ENCODE results near the gene PCBP3.

The PCBP3 gene

DNA sequence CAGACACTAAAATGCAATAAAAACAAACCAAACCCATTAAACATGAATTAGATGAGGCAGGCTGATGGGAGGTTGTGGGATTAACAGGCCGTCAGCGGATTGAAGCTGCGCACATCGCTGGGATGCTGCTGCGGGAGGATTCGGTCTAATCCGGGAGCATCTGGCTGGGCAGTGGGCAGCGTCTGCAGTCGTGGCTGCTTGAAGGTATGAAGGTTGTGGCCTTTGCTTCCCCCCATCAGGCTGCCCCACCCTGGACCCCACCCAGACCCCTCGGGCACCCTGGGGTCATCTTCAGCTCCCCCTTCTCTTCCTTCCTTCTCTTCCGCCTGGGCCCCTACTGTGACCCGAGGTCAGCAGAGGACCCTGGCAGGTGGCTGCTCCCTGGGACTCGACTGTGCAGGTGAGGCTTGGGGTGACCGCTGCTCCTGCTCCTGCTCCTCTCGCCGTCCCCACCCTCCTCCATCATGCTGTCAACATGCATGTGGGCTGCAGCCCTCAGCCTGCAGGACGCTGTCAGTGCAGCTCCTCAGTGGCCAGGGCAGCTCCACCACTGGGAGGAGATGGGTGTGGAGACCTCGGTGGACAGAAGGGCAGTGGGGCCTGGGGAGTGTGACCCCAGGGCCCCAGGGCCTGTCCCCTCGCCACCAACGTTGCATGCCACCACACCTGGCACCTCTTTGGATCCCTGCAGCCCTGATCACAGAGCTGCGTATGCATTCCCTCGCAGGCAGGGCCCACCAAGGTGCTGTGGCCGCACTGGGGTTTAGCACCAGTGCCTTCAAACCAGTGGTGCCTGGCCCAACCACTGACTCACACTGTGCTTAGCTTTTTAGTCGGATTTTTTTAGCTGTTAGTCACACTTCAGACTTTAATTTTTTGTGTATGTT is 225.8 kb downstream of the PCBP3 start:
- Histone ChIP-seq H3K9me3 (ENCODE audit: low read length) (no peaks in the 10 kb centered on the region), H2AFZ (ENCODE audit: low read depth, low read length) (no peak overlapping the region), H3K27me3 (ENCODE audit: insufficient read depth, low read length) (no peaks in the 10 kb centered on the region), H3K4me1 (ENCODE audit: insufficient read depth, low read length) (no peaks in the 10 kb centered on the region), H3K4me3 (ENCODE audit: low read length) (no peak overlapping the region), H3K36me3 (ENCODE audit: insufficient read depth, low read length) (no peaks in the 10 kb centered on the region)

DNA sequence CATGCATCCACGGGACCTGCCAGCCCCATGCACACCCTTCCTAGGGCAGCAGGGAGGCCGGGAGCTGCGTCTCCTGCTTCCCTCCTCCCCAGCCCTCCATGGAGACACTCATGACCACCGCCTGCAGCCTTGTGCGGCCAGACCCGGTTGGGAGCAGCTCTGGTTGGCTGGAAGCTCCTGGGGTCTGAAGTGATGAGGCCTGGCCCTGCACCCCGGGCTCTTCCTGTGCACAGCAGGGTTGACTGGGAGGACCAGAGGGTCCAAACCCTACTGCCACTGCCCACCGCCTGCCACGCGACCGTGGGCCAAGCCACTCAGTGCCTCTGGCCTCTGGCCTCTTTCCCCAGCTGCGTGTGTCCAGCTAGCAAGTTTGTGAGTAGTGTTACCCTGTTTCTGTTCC is 226.9 kb downstream of the PCBP3 start:
- no peaks in the 10 kb centered on the region for H3K36me3 ChIP-seq (ENCODE audit: insufficient read depth, low read length)
- H3K4me3 ChIP-seq (ENCODE audit: low read length): no peak overlapping the region
- no peak overlapping the region for H2AFZ ChIP-seq (ENCODE audit: low read depth, low read length)
- H3K4me1 ChIP-seq (ENCODE audit: insufficient read depth, low read length): peaks cover 3% of the 10 kb centered on the region
- no peaks in the 10 kb centered on the region for H3K9me3 ChIP-seq (ENCODE audit: low read length)
- H3K27me3 ChIP-seq (ENCODE audit: insufficient read depth, low read length): no peaks in the 10 kb centered on the region

- Histone ChIP-seq H3K4me1 (ENCODE audit: insufficient read depth, low read length) (peaks cover 9% of the 10 kb centered on the region), H2AFZ (ENCODE audit: low read depth, low read length) (no peak overlapping the region), H3K36me3 (ENCODE audit: insufficient read depth, low read length) (no peaks in the 10 kb centered on the region), H3K27me3 (ENCODE audit: insufficient read depth, low read length) (no peaks in the 10 kb centered on the region), H3K9me3 (ENCODE audit: low read length) (no peaks in the 10 kb centered on the region), H3K4me3 (ENCODE audit: low read length) (no peak overlapping the region)
Observed at GRCh38 chr21:45870851-45871615, 227.5 kb downstream of the PCBP3 start.

DNA sequence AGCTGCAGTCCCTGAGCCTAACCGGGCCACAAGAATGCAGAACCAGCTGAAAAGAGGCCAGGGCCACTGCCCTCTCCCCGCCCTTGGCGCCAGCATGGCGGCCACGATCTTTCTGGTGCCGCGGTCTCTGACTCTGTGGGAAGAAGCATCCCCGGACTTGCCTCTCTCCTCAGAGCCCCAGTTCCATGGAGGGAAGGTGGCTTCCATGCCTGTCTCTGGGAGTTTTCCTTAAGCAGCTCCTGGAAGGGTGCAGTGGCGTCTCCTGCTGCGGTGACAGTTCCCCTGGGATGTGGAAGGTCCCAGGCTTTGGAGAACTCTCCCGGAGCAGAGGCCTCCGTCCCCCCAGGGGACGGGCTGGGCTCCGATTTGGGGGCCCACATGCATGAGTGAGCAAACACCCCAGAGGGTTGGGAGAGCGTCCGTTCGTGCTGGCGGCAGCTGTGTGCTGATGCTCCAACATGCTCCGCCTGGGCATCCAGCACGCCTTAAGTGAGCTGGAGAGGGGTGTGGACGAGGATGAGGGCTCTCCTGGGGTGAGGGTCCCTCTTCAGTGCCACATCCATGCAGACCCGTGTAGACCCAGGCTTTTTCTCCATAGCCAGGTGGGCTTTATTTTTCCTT is 228.2 kb downstream of the PCBP3 start:
- Histone ChIP-seq H3K4me1 (ENCODE audit: insufficient read depth, low read length) (peaks cover 14% of the 10 kb centered on the region), H2AFZ (ENCODE audit: low read depth, low read length) (no peak overlapping the region), H3K36me3 (ENCODE audit: insufficient read depth, low read length) (no peaks in the 10 kb centered on the region), H3K27me3 (ENCODE audit: insufficient read depth, low read length) (no peaks in the 10 kb centered on the region), H3K4me3 (ENCODE audit: low read length) (no peak overlapping the region), H3K9me3 (ENCODE audit: low read length) (no peaks in the 10 kb centered on the region)

- no peaks in the 10 kb centered on the region for H3K36me3 ChIP-seq (ENCODE audit: insufficient read depth, low read length)
- H2AFZ ChIP-seq (ENCODE audit: low read depth, low read length): no peak overlapping the region
- H3K27me3 ChIP-seq (ENCODE audit: insufficient read depth, low read length): no peaks in the 10 kb centered on the region
- peaks cover 18% of the 10 kb centered on the region for H3K4me1 ChIP-seq (ENCODE audit: insufficient read depth, low read length)
- no peak overlapping the region for H3K4me3 ChIP-seq (ENCODE audit: low read length)
- no peaks in the 10 kb centered on the region for H3K9me3 ChIP-seq (ENCODE audit: low read length)
Observed at GRCh38 chr21:45872471-45872870, 228.9 kb downstream of the PCBP3 start.

- Histone ChIP-seq H2AFZ (ENCODE audit: low read depth, low read length) (no peak overlapping the region), H3K4me3 (ENCODE audit: low read length) (no peak overlapping the region), H3K4me1 (ENCODE audit: insufficient read depth, low read length) (peaks cover 18% of the 10 kb centered on the region), H3K27me3 (ENCODE audit: insufficient read depth, low read length) (peaks cover 2% of the 10 kb centered on the region), H3K9me3 (ENCODE audit: low read length) (no peaks in the 10 kb centered on the region), H3K36me3 (ENCODE audit: insufficient read depth, low read length) (no peaks in the 10 kb centered on the region)
Observed at GRCh38 chr21:45872902-45873301, 229.4 kb downstream of the PCBP3 start.

DNA sequence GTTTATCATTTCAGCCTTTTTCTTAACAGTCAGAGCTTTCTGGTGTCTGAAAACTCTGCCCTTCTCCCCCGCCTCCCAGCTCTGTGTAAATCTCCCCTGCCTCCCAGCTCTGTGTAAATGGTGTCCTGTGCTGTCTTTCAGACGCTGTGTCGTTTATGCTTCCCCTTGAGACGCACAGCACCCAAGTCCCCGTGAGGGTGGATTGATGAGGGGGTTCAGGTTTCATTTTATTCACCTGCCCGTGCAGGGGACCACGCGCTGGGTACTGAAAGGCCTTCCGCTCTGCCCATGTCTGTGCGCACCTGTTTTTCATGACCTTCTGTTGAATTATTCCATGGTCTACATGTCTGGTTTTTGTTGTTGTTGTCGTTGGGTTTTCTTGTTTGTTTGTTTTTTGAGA is 229.9 kb downstream of the PCBP3 start:
- Histone ChIP-seq H3K4me1 (ENCODE audit: insufficient read depth, low read length) (peaks cover 18% of the 10 kb centered on the region), H3K4me3 (ENCODE audit: low read length) (no peak overlapping the region), H3K9me3 (ENCODE audit: low read length) (no peaks in the 10 kb centered on the region), H3K27me3 (ENCODE audit: insufficient read depth, low read length) (peaks cover 3% of the 10 kb centered on the region), H3K36me3 (ENCODE audit: insufficient read depth, low read length) (no peaks in the 10 kb centered on the region), H2AFZ (ENCODE audit: low read depth, low read length) (no peak overlapping the region)

DNA sequence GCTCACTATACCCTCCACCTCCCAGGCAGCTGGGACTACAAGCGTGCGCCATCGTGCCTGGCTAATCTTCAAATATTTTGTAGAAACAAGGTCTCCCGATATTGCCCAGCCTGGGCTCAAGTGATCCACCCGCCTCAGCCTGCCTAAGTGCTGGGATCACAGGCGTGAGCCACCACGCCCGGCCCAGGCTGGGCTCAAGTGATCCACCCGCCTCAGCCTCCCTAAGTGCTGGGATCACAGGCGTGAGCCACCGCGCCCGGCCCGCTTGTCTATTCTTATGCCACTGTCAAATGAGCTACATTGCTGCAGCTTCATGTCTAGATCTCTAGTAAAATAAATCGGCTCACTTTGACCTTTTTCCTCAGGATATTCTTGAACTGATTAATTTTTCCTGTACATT is 230.3 kb downstream of the PCBP3 start:
- no peak overlapping the region for H2AFZ ChIP-seq (ENCODE audit: low read depth, low read length)
- peaks cover 3% of the 10 kb centered on the region for H3K27me3 ChIP-seq (ENCODE audit: insufficient read depth, low read length)
- H3K4me1 ChIP-seq (ENCODE audit: insufficient read depth, low read length): peaks cover 18% of the 10 kb centered on the region
- H3K9me3 ChIP-seq (ENCODE audit: low read length): peaks cover 2% of the 10 kb centered on the region
- no peak overlapping the region for H3K4me3 ChIP-seq (ENCODE audit: low read length)
- H3K36me3 ChIP-seq (ENCODE audit: insufficient read depth, low read length): no peaks in the 10 kb centered on the region

- H3K4me1 ChIP-seq (ENCODE audit: insufficient read depth, low read length): peaks cover 18% of the 10 kb centered on the region
- no peak overlapping the region for H2AFZ ChIP-seq (ENCODE audit: low read depth, low read length)
- H3K27me3 ChIP-seq (ENCODE audit: insufficient read depth, low read length): peaks cover 3% of the 10 kb centered on the region
- peaks cover 2% of the 10 kb centered on the region for H3K9me3 ChIP-seq (ENCODE audit: low read length)
- H3K36me3 ChIP-seq (ENCODE audit: insufficient read depth, low read length): no peaks in the 10 kb centered on the region
- H3K4me3 ChIP-seq (ENCODE audit: low read length): no peak overlapping the region
Observed at GRCh38 chr21:45874716-45875415, 231.3 kb downstream of the PCBP3 start.

GRCh38 chr21:45875416-45875760 is 231.9 kb downstream of the PCBP3 start:
- no peaks in the 10 kb centered on the region for H3K36me3 ChIP-seq (ENCODE audit: insufficient read depth, low read length)
- H2AFZ ChIP-seq (ENCODE audit: low read depth, low read length): no peak overlapping the region
- H3K4me1 ChIP-seq (ENCODE audit: insufficient read depth, low read length): peaks cover 18% of the 10 kb centered on the region
- peaks cover 2% of the 10 kb centered on the region for H3K9me3 ChIP-seq (ENCODE audit: low read length)
- H3K27me3 ChIP-seq (ENCODE audit: insufficient read depth, low read length): peaks cover 3% of the 10 kb centered on the region
- no peak overlapping the region for H3K4me3 ChIP-seq (ENCODE audit: low read length)

GRCh38 chr21:45875881-45876280 is 232.4 kb downstream of the PCBP3 start:
- Histone ChIP-seq H3K4me3 (ENCODE audit: low read length) (no peak overlapping the region), H3K9me3 (ENCODE audit: low read length) (peaks cover 2% of the 10 kb centered on the region), H3K36me3 (ENCODE audit: insufficient read depth, low read length) (no peaks in the 10 kb centered on the region), H2AFZ (ENCODE audit: low read depth, low read length) (no peak overlapping the region), H3K4me1 (ENCODE audit: insufficient read depth, low read length) (peaks cover 18% of the 10 kb centered on the region), H3K27me3 (ENCODE audit: insufficient read depth, low read length) (peaks cover 3% of the 10 kb centered on the region)

GRCh38 chr21:45876381-45877170 is 233.1 kb downstream of the PCBP3 start:
- H3K36me3 ChIP-seq (ENCODE audit: insufficient read depth, low read length): no peaks in the 10 kb centered on the region
- peaks cover 2% of the 10 kb centered on the region for H3K9me3 ChIP-seq (ENCODE audit: low read length)
- peaks cover 18% of the 10 kb centered on the region for H3K4me1 ChIP-seq (ENCODE audit: insufficient read depth, low read length)
- H3K27me3 ChIP-seq (ENCODE audit: insufficient read depth, low read length): peaks cover 3% of the 10 kb centered on the region
- no peak overlapping the region for H2AFZ ChIP-seq (ENCODE audit: low read depth, low read length)
- no peak overlapping the region for H3K4me3 ChIP-seq (ENCODE audit: low read length)

Measured in neuron (in vitro differentiated cells).